Prostate gland (tissue), 2 donors: Measurements from ENCODE around the gene PTGES3.

ENCODE experiments used
- POLR2A ChIP-seq: fragments of 450-650 bp; IDR thresholded peaks from one replicate; pipeline ENCODE4 v1.6.1; 2016; ENCODE audit warnings: antibody characterized with exemption, mild to moderate bottlenecking
- POLR2AphosphoS5 ChIP-seq: sonication (generic); formaldehyde crosslinking; IDR thresholded peaks from one replicate; pipeline ENCODE4 v1.6.1; 2017; ENCODE audit warnings: antibody characterized with exemption
- TF ChIP-seq, protein P1 (sequence below), 4 experiments: fragments of 200-600 bp in 2 of 4; fragments of 450-650 bp in 2 of 4; sonication (generic) in 2 of 4; IDR thresholded peaks; 1 replicate in 3 of 4; 2 replicates in 1 of 4; pipeline ENCODE4 v1.5.1; 2016 to 2019; ENCODE audit warnings: antibody characterized with exemption in 4 of 4, mild to moderate bottlenecking in 2 of 4, moderate library complexity in 2 of 4

GRCh38 chr12:56699020-56699661 is 11.1 kb upstream of the PTGES3 start:
- TF ChIP-seq POLR2A (no peak), POLR2AphosphoS5 (no peak)
- TF ChIP-seq, protein P1, sequence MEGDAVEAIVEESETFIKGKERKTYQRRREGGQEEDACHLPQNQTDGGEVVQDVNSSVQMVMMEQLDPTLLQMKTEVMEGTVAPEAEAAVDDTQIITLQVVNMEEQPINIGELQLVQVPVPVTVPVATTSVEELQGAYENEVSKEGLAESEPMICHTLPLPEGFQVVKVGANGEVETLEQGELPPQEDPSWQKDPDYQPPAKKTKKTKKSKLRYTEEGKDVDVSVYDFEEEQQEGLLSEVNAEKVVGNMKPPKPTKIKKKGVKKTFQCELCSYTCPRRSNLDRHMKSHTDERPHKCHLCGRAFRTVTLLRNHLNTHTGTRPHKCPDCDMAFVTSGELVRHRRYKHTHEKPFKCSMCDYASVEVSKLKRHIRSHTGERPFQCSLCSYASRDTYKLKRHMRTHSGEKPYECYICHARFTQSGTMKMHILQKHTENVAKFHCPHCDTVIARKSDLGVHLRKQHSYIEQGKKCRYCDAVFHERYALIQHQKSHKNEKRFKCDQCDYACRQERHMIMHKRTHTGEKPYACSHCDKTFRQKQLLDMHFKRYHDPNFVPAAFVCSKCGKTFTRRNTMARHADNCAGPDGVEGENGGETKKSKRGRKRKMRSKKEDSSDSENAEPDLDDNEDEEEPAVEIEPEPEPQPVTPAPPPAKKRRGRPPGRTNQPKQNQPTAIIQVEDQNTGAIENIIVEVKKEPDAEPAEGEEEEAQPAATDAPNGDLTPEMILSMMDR (IDR thresholded peaks at IDR 0.05): no peak
